ENCODE measurements around the gene PYM1.
"Not testable (repeated sequence)": the region's sequence is repeated elsewhere in the genome, so short reads cannot be mapped to it uniquely, and the experiment has no call there.

The PYM1 gene

DNA sequence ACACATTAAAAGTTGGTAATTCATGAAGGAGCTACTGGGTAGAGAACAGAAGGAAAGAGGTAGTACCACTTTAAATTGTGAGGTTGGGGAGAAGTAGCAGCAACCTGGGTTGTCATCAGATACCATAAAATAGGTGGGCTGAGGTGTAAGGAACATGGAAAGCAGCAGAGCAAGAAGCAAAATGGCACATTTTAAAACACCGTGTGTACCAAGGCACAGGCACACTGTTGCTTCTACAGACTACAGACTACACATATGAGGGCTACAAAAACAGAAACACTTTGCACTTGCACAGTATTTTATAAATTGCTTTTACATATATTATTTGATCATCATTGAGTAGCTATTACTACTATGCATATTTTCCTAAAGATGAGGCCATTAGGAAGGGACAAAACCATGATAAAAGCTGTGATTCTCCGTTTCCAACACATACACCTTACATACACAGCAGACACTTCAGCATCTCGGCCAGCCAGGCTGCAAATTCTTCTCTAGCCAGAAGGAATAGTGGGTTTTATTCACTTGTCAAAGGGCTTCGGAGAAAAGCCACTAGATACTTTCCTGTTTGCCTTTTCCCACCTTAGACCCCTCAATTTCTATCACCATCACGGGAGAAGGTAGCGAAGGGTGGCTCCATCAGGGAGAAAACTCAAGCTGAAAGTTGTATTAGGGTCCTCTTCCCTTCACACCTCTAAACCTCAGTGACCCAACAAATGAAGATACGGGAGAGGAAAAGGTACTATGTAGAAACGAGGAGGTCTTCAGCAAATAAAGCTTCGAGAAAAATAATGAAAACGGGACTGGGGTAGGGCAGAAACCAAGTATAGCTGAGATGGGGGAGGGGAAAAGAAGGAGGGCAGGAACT is 1.6 kb downstream of the PYM1 start:
- Histone ChIP-seq H2AK5ac (ENCODE audit: low read length) (peak overlapping the region; percentile 44), H3K9ac (ENCODE audit: low read length) (peak overlapping the region; percentile 83), H3K79me2 (ENCODE audit: control insufficient read depth, insufficient read depth, low read length, poor library complexity) (peaks cover 16% of the 10 kb centered on the region), H3K18ac (ENCODE audit: low read length) (peak overlapping the region; percentile 17), H3K4me1 (ENCODE audit: control insufficient read depth in 1 of 2, insufficient read depth in 2 of 2, low read length in 2 of 2) (peaks cover 3 to 8% of the 10 kb centered on the region in 2 experiments), H3K4me3 (ENCODE audit: low read depth, low read length) (peak overlapping the region; percentile 90), H3K23ac (ENCODE audit: low read length) (peak overlapping the region; percentile 24), H2BK120ac (ENCODE audit: insufficient read depth, low read length, poor library complexity) (peak overlapping the region; percentile 36), H3K9me3 (ENCODE audit: insufficient read depth, low read depth, low read length) (no peaks in the 10 kb centered on the region), H4K8ac (ENCODE audit: low read depth, low read length) (peak overlapping the region; percentile 63), H3K27me3 (ENCODE audit: insufficient read depth, low read length) (no peaks in the 10 kb centered on the region), H3K14ac (ENCODE audit: low read length) (peak overlapping the region; percentile 20), H2BK12ac (ENCODE audit: low read length) (no peak overlapping the region), H2AFZ (ENCODE audit: insufficient read depth, low read length, poor library complexity) (no peak overlapping the region), H3K4me2 (ENCODE audit: low read length) (peak overlapping the region; percentile 95), H3K79me1 (ENCODE audit: low read length) (peaks cover 15% of the 10 kb centered on the region), H3K27ac (ENCODE audit: low read depth, low read length) (peak overlapping the region; percentile 95), H3K4ac (ENCODE audit: low read depth, low read length) (peak overlapping the region; percentile 83), H2BK5ac (ENCODE audit: low read depth, low read length, poor library complexity) (peak overlapping the region; percentile 87), H4K91ac (ENCODE audit: low read depth, low read length) (peak overlapping the region; percentile 74), H4K12ac (ENCODE audit: low read depth, low read length) (peak overlapping the region; percentile 76), H3K36me3 (ENCODE audit: control insufficient read depth in 1 of 2, insufficient read depth in 2 of 2, low read length in 2 of 2) (peaks cover 2 to 8% of the 10 kb centered on the region in 2 experiments)
- no CpG with 5 or more reads among the region's 10 CpGs for WGBS (ENCODE audit: extremely low coverage, insufficient coverage, insufficient read length)
- no peak for DNase-seq

DNA sequence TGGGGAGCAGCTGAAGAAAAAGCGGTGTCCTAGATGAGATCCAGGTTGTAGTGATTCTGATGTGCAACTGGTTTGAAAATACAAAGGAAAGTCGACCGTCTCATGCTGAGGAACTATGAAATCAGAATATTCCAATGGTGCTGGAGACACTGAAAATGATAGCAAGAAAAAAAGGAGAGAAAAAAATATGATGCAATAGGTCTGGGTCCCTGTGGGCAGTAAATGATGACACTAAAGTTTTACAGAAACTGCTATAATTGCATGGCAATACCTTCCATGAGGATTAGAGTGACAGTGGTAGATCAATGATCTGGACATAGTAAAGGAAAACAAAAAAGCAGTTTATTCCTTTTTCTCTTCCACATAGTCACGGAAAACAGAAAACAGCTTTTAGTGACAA is 2.3 kb downstream of the PYM1 start:
- Histone ChIP-seq H3K14ac (ENCODE audit: low read length) (no peak overlapping the region), H3K4ac (ENCODE audit: low read depth, low read length) (peak overlapping the region; percentile 84), H3K27me3 (ENCODE audit: insufficient read depth, low read length) (no peaks in the 10 kb centered on the region), H2BK120ac (ENCODE audit: insufficient read depth, low read length, poor library complexity) (no peak overlapping the region), H3K79me1 (ENCODE audit: low read length) (peaks cover 14% of the 10 kb centered on the region), H3K27ac (ENCODE audit: low read depth, low read length) (no peak overlapping the region), H2AFZ (ENCODE audit: insufficient read depth, low read length, poor library complexity) (no peak overlapping the region), H4K12ac (ENCODE audit: low read depth, low read length) (no peak overlapping the region), H3K18ac (ENCODE audit: low read length) (no peak overlapping the region), H3K23ac (ENCODE audit: low read length) (no peak overlapping the region), H3K4me3 (ENCODE audit: low read depth, low read length) (no peak overlapping the region), H2BK12ac (ENCODE audit: low read length) (no peak overlapping the region), H4K91ac (ENCODE audit: low read depth, low read length) (no peak overlapping the region), H4K8ac (ENCODE audit: low read depth, low read length) (no peak overlapping the region), H2BK5ac (ENCODE audit: low read depth, low read length, poor library complexity) (no peak overlapping the region), H3K79me2 (ENCODE audit: control insufficient read depth, insufficient read depth, low read length, poor library complexity) (peaks cover 16% of the 10 kb centered on the region), H2AK5ac (ENCODE audit: low read length) (no peak overlapping the region), H3K4me1 (ENCODE audit: control insufficient read depth in 1 of 2, insufficient read depth in 2 of 2, low read length in 2 of 2) (peaks cover 0 to 3% of the 10 kb centered on the region in 2 experiments), H3K9me3 (ENCODE audit: insufficient read depth, low read depth, low read length) (no peaks in the 10 kb centered on the region), H3K4me2 (ENCODE audit: low read length) (no peak overlapping the region), H3K9ac (ENCODE audit: low read length) (no peak overlapping the region), H3K36me3 (ENCODE audit: control insufficient read depth in 1 of 2, insufficient read depth in 2 of 2, low read length in 2 of 2) (peaks cover 2 to 8% of the 10 kb centered on the region in 2 experiments)
- no CpG with 5 or more reads among the region's 4 CpGs for WGBS (ENCODE audit: extremely low coverage, insufficient coverage, insufficient read length)
- no peak for DNase-seq

- H3K4me1 ChIP-seq (ENCODE audit: control insufficient read depth in 1 of 2, insufficient read depth in 2 of 2, low read length in 2 of 2); H4K12ac ChIP-seq (ENCODE audit: low read depth, low read length); H3K27me3 ChIP-seq (ENCODE audit: insufficient read depth, low read length); H4K91ac ChIP-seq (ENCODE audit: low read depth, low read length); H2AFZ ChIP-seq (ENCODE audit: insufficient read depth, low read length, poor library complexity); H3K9me3 ChIP-seq (ENCODE audit: insufficient read depth, low read depth, low read length); H3K4me3 ChIP-seq (ENCODE audit: low read depth, low read length); H2BK12ac ChIP-seq (ENCODE audit: low read length); H3K9ac ChIP-seq (ENCODE audit: low read length); H2BK120ac ChIP-seq (ENCODE audit: insufficient read depth, low read length, poor library complexity); H3K27ac ChIP-seq (ENCODE audit: low read depth, low read length); H4K8ac ChIP-seq (ENCODE audit: low read depth, low read length); H3K36me3 ChIP-seq (ENCODE audit: control insufficient read depth in 1 of 2, insufficient read depth in 2 of 2, low read length in 2 of 2); DNase-seq; H3K14ac ChIP-seq (ENCODE audit: low read length); H3K23ac ChIP-seq (ENCODE audit: low read length); H2BK5ac ChIP-seq (ENCODE audit: low read depth, low read length, poor library complexity); H3K4me2 ChIP-seq (ENCODE audit: low read length); H3K18ac ChIP-seq (ENCODE audit: low read length); H2AK5ac ChIP-seq (ENCODE audit: low read length): not testable (repeated sequence)
- no CpG with 5 or more reads among the region's 9 CpGs for WGBS (ENCODE audit: extremely low coverage, insufficient coverage, insufficient read length)
- Histone ChIP-seq H3K79me1 (ENCODE audit: low read length) (peaks cover 14% of the 10 kb centered on the region), H3K4ac (ENCODE audit: low read depth, low read length) (peak overlapping the region; percentile 41), H3K79me2 (ENCODE audit: control insufficient read depth, insufficient read depth, low read length, poor library complexity) (peaks cover 20% of the 10 kb centered on the region)
Measured at GRCh38 chr12:55923648-55924047, 4.0 kb downstream of the PYM1 start.

- Histone ChIP-seq H3K14ac (ENCODE audit: low read length) (no peak overlapping the region), H2AK5ac (ENCODE audit: low read length) (no peak overlapping the region), H3K9ac (ENCODE audit: low read length) (no peak overlapping the region), H3K4me3 (ENCODE audit: low read depth, low read length) (no peak overlapping the region), H4K91ac (ENCODE audit: low read depth, low read length) (no peak overlapping the region), H4K12ac (ENCODE audit: low read depth, low read length) (no peak overlapping the region), H3K27ac (ENCODE audit: low read depth, low read length) (no peak overlapping the region), H2BK12ac (ENCODE audit: low read length) (no peak overlapping the region), H3K9me3 (ENCODE audit: insufficient read depth, low read depth, low read length) (no peaks in the 10 kb centered on the region), H4K8ac (ENCODE audit: low read depth, low read length) (no peak overlapping the region), H3K79me2 (ENCODE audit: control insufficient read depth, insufficient read depth, low read length, poor library complexity) (peaks cover 15% of the 10 kb centered on the region), H2BK5ac (ENCODE audit: low read depth, low read length, poor library complexity) (no peak overlapping the region), H3K4me1 (ENCODE audit: control insufficient read depth in 1 of 2, insufficient read depth in 2 of 2, low read length in 2 of 2) (peaks cover 0 to 3% of the 10 kb centered on the region in 2 experiments), H3K27me3 (ENCODE audit: insufficient read depth, low read length) (no peaks in the 10 kb centered on the region), H2BK120ac (ENCODE audit: insufficient read depth, low read length, poor library complexity) (no peak overlapping the region), H3K4ac (ENCODE audit: low read depth, low read length) (peak overlapping the region; percentile 49), H2AFZ (ENCODE audit: insufficient read depth, low read length, poor library complexity) (no peak overlapping the region), H3K23ac (ENCODE audit: low read length) (no peak overlapping the region), H3K4me2 (ENCODE audit: low read length) (no peak overlapping the region), H3K36me3 (ENCODE audit: control insufficient read depth in 1 of 2, insufficient read depth in 2 of 2, low read length in 2 of 2) (peaks cover 4 to 8% of the 10 kb centered on the region in 2 experiments), H3K18ac (ENCODE audit: low read length) (no peak overlapping the region), H3K79me1 (ENCODE audit: low read length) (peaks cover 6% of the 10 kb centered on the region)
- WGBS (ENCODE audit: extremely low coverage, insufficient coverage, insufficient read length), result no CpG with 5 or more reads among the region's 3 CpGs
- DNase-seq, result no peak
Measured at GRCh38 chr12:55922126-55922525, 5.6 kb downstream of the PYM1 start.
